Gastrocnemius medialis (tissue), 4 donors: Measurements from ENCODE around the gene CHD6.

Source experiments
- POLR2A ChIP-seq, 2 donors: fragments of 450-650 bp; IDR thresholded peaks; one replicate each; pipeline ENCODE4 v1.6.1; 2017; ENCODE audit warnings: antibody characterized with exemption in 2 of 2, mild to moderate bottlenecking in 2 of 2, moderate library complexity in 2 of 2
- TF ChIP-seq, protein P1 (sequence below), 5 experiments: fragments of 450-650 bp in 3 of 5; fragments of 200-600 bp in 2 of 5; sonication (generic) in 2 of 5; IDR thresholded peaks in 4 of 5; conservative IDR thresholded peaks in 1 of 5; 1 replicate in 4 of 5; 2 replicates in 1 of 5; pipeline ENCODE4 v1.5.1; 2016 to 2019; ENCODE audit warnings: antibody characterized with exemption in 5 of 5, mild to moderate bottlenecking in 3 of 5, moderate library complexity in 3 of 5

DNA sequence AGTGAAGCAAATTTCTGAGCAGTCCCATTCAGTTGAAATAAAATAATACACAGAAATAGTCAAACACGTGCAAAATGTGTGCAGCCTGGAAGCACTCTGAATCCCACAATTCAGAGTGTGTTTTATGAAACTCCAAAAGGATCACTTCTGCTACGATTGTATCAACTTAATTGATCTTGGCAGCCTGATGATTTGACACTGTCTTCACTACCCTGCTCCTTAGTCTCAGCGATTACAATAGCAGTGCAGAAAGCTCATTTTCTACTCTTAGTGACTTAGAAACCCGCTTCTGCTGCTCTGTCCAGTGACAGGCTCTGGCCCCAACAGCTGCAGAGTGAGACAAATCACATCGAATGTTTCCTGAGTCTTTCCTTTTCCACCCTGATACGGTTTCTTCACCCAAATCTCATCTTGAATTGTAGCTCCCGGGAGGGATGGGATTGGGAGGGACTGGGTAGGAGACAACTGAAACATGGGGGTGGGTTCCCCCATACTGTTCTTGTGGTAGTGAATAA is 235.3 kb downstream of the CHD6 start:
- TF ChIP-seq, protein P1, sequence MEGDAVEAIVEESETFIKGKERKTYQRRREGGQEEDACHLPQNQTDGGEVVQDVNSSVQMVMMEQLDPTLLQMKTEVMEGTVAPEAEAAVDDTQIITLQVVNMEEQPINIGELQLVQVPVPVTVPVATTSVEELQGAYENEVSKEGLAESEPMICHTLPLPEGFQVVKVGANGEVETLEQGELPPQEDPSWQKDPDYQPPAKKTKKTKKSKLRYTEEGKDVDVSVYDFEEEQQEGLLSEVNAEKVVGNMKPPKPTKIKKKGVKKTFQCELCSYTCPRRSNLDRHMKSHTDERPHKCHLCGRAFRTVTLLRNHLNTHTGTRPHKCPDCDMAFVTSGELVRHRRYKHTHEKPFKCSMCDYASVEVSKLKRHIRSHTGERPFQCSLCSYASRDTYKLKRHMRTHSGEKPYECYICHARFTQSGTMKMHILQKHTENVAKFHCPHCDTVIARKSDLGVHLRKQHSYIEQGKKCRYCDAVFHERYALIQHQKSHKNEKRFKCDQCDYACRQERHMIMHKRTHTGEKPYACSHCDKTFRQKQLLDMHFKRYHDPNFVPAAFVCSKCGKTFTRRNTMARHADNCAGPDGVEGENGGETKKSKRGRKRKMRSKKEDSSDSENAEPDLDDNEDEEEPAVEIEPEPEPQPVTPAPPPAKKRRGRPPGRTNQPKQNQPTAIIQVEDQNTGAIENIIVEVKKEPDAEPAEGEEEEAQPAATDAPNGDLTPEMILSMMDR (IDR thresholded peaks at IDR 0.05 in 4 of 5, conservative IDR thresholded peaks at IDR 0.05 in 1 of 5): no peak
- no peak for TF ChIP-seq POLR2A (IDR thresholded peaks at IDR 0.05)
